Epithelial cell of proximal tubule (primary cell): Measurements from ENCODE around the gene PCNA. TPM values are rescaled to one million over a fixed set of nuclear protein-coding genes. Genes with fewer than 3 reads are reported as not detected.

Experiments used
- DNase-seq: peaks from one replicate; pipeline ENCODE4 v3.0.0-alpha.2; 2011; ENCODE audit warnings: low read depth
- H3K4me3 ChIP-seq: 2 replicates; pipeline ENCODE4 v1.5.1; 2011; ENCODE audit warnings: low read depth, mild to moderate bottlenecking, low read length
- CTCF ChIP-seq: conservative IDR thresholded peaks from 2 replicates; pipeline ENCODE4 v1.5.1; 2012; ENCODE audit warnings: low read depth, mild to moderate bottlenecking, low read length
- total RNA-seq: library from RNA; depleted of rRNA; stranded (reverse); fragments of >200 nt; gene quantifications from 2 replicates; pipeline ENCODE4 v1.2.3, GENCODE V29; 2015

The PCNA gene
- total RNA-seq, 1 donor from 2014 or later = 327 TPM

GRCh38 chr20:5118220-5119142 is 1.3 kb downstream of the PCNA start:
- peak overlapping the region; percentile 74 for H3K4me3 ChIP-seq
- DNase-seq = no peak
- no peak for TF ChIP-seq CTCF

GRCh38 chr20:5116875-5117274 is 2.9 kb downstream of the PCNA start:
- no peak for TF ChIP-seq CTCF
- H3K4me3 ChIP-seq = no peak overlapping the region
- no peak for DNase-seq

GRCh38 chr20:5114403-5114802 is 5.4 kb downstream of the PCNA start:
- no peak for TF ChIP-seq CTCF
- no peak for DNase-seq

GRCh38 chr20:5113615-5113986 is 6.2 kb downstream of the PCNA start:
- DNase-seq = no peak
- TF ChIP-seq CTCF = no peak
- H3K4me3 ChIP-seq = peak overlapping the region; percentile 85

More at GRCh38 chr20:5114403-5114802, 5.4 kb downstream of the PCNA start:
- no peak overlapping the region for H3K4me3 ChIP-seq

- no peak for DNase-seq
- TF ChIP-seq CTCF = no peak
- no peak overlapping the region for H3K4me3 ChIP-seq
These were observed 10.5 kb downstream of the PCNA start for GRCh38 chr20:5109276-5109675.

- DNase-seq = no peak
- H3K4me3 ChIP-seq = no peak overlapping the region
- TF ChIP-seq CTCF = no peak
These were observed 15.3 kb downstream of the PCNA start for GRCh38 chr20:5104479-5104878.
